Measurements from ENCODE around the gene SNX2. TPM values are rescaled to one million over a fixed set of nuclear protein-coding genes. Genes with fewer than 3 reads are reported as not detected.

The SNX2 gene
- total RNA-seq, 2 donors from 2014 or later: 52.4 to 60.5 TPM

- ATAC-seq (no peak), DNase-seq (no peak)
- intact Hi-C loops (cut with DNase I, micrococcal nuclease): no loop called here
These were observed 96.8 kb downstream of the SNX2 start for GRCh38 chr5:122871661-122872060.

- intact Hi-C loops (cut with DNase I, micrococcal nuclease): no loop called here
- ATAC-seq (no peak), DNase-seq (no peak)
These were observed 99.4 kb downstream of the SNX2 start for GRCh38 chr5:122874179-122874875.

GRCh38 chr5:122877518-122877917 lies 102.6 kb downstream of the SNX2 start:
- intact Hi-C loops (cut with DNase I, micrococcal nuclease): no loop called here
- no peak for ATAC-seq
- DNase-seq: no peak

- DNase-seq: no peak
- intact Hi-C loops (cut with DNase I, micrococcal nuclease): no loop called here
- ATAC-seq: no peak
These were observed 104.2 kb downstream of the SNX2 start for GRCh38 chr5:122879076-122879475.

Other genes with a start within 250 kb of the SNX2 start
- 10 to 100 TPM; 20.8 to 21.7 TPM for gene SNX24, start 70.5 kb downstream of the SNX2 start, total RNA-seq

All from left colon (tissue), 2 donors.